Adipocyte (in vitro differentiated cells): Measurements from ENCODE around the gene F10.
A peak's percentile ranks its signal among the peaks of the same experiment; 100 is the strongest.

Source experiments
- DNase-seq: peaks from one replicate; pipeline ENCODE4 v3.0.0-alpha.2; 2015; ENCODE audit warnings: low read depth
- H3K27me3 ChIP-seq: replicated peaks from 2 replicates; pipeline ENCODE4 v1.7.0; 2013; ENCODE audit warnings: mild to moderate bottlenecking, low read length, moderate library complexity; ENCODE audit not compliant: control insufficient read depth, insufficient read depth
- H3K36me3 ChIP-seq: 2 replicates; pipeline ENCODE4 v1.7.0; 2013; ENCODE audit warnings: low read length, mild to moderate bottlenecking, moderate library complexity; ENCODE audit not compliant: control insufficient read depth, insufficient read depth, severe bottlenecking
- H3K4me1 ChIP-seq: 2 replicates; pipeline ENCODE4 v1.7.0; 2013; ENCODE audit warnings: mild to moderate bottlenecking, low read length, moderate library complexity; ENCODE audit not compliant: control insufficient read depth, insufficient read depth
- H3K4me3 ChIP-seq: 2 replicates; pipeline ENCODE4 v1.7.0; 2013; ENCODE audit warnings: mild to moderate bottlenecking, low read length, moderate library complexity
- H3K9ac ChIP-seq: 2 replicates; pipeline ENCODE4 v1.7.0; 2013; ENCODE audit warnings: mild to moderate bottlenecking, low read length, moderate library complexity
- H3K9me3 ChIP-seq: 2 replicates; pipeline ENCODE4 v1.7.0; 2013; ENCODE audit warnings: mild to moderate bottlenecking, low read length, moderate library complexity; ENCODE audit not compliant: control insufficient read depth

F10 gene

DNA sequence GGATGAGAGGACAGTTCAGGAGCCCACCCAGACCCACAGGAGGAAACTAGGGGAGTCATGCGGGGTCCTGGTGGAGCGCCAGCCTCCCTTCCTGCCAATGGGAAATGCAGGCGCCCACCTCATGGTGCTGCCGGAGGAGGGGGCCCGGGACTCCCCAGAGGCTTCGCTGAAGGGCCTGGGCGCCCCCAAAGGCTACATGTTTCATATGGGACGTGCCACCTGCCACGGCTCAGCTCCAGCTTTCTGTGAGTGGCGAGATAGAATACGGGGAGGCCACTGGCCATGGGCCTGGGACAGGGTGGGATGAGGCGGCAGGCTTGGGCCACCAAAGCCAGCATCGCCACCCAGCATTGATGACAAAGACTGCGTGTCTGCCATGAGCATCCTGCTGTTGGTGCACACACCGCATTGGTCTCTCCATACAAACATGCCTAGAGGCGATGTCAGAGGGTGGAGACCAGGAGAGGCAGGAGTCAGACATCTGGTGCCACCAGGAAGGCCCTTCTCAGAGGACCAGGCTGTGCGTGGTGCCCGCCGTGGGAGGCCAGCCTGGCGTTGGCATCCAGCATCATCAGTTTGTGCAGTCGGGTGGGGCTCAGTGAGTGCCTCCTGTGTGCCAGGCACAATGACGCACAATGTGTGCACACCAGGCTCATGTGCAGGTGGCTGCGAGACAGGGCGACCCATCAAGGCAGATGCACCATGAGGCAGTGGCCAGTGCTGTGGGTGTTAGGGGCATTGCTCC is 1.2 kb upstream of the F10 start:
- H3K9ac ChIP-seq, result no peak overlapping the region
- no peak overlapping the region for H3K4me3 ChIP-seq
- no peak for DNase-seq

DNA sequence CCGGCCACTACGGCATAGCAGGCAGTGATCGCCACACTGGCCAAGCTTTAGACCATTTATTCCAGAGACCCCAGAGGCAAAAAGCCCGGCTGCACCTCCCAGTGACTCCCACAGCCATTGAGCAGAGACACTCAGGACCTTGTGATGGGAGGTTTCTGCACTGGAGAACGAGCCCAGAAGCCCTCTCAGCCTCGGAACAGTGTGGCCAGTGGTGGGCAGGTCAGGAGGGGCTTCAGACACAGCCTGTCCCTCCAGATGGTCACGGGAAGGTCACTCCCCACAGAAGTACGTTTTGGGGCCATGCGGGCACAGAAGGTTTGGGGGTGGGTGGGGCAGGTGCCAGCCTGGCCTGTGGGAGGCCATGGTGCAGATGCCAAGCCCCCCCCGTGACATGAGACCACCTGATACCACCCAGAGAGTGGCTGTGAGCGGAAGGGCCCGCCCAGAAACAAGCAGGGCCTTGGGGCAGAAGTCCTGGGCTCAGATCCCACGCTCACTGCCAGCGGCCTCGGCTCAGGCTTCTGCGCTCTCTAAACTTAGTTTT is 599 bp upstream of the F10 start:
- H3K4me3 ChIP-seq, result peak overlapping the region; percentile 53
- H3K9me3 ChIP-seq, result no peaks in the 10 kb centered on the region
- no peaks in the 10 kb centered on the region for H3K36me3 ChIP-seq
- peak overlapping the region; percentile 52 for H3K9ac ChIP-seq
- H3K27me3 ChIP-seq, result peaks cover 22% of the 10 kb centered on the region
- DNase-seq, result no peak
- H3K4me1 ChIP-seq, result peaks cover 10% of the 10 kb centered on the region

More for the DNA sequence above, 1.2 kb upstream of the F10 start:
- Histone ChIP-seq H3K9me3 (no peaks in the 10 kb centered on the region), H3K36me3 (no peaks in the 10 kb centered on the region), H3K4me1 (peaks cover 10% of the 10 kb centered on the region), H3K27me3 (peaks cover 22% of the 10 kb centered on the region)

- Histone ChIP-seq H3K27me3 (peaks cover 14% of the 10 kb centered on the region), H3K4me1 (peaks cover 10% of the 10 kb centered on the region), H3K4me3 (peak overlapping the region; percentile 53), H3K36me3 (no peaks in the 10 kb centered on the region), H3K9ac (peak overlapping the region; percentile 7), H3K9me3 (no peaks in the 10 kb centered on the region)
- DNase-seq, result no peak
Measured at GRCh38 chr13:113123226-113124201, 915 bp downstream of the F10 start.

- peaks cover 6% of the 10 kb centered on the region for H3K27me3 ChIP-seq
- peaks cover 10% of the 10 kb centered on the region for H3K4me1 ChIP-seq
- H3K36me3 ChIP-seq, result no peaks in the 10 kb centered on the region
- no peaks in the 10 kb centered on the region for H3K9me3 ChIP-seq
- H3K9ac ChIP-seq, result no peak overlapping the region
- H3K4me3 ChIP-seq, result no peak overlapping the region
- DNase-seq, result no peak
Measured at GRCh38 chr13:113124211-113124970, 1.8 kb downstream of the F10 start.

DNA sequence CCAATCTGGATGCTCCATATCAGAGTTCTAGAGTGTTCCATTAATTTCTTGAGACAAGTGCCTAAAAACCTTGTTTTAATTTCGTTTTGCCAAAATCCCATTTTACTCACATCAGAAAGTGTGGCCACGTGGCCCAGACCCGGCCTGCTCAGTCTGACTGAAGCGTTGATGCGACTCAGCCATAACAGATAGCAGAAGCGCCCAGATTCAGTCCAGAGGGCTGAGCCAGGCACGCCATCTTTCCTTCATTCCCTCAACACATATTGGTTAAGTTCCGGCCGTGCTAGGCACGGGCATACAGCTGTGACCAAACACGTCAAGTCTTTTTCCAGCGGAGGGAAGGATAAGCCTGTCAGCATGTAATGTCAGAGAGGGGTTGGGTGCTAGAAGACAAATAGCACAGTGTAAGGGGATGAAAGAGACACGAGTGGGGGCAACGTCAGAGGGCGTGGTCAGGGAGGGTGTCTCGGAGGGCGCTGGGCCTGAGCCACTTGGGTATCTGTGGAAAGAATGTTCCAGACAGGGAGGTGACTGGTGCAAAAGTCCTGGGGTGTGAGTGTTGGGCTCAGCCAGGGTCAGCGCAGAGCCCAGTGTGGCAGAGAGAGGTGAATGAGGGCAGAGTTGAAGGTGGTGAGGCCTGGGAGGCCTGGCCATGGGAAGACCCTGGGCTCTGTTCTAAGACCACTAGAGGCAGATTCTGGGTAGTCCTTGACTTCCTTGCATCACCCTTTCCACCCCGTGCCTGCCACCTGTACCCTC is 3.1 kb downstream of the F10 start:
- peaks cover 10% of the 10 kb centered on the region for H3K4me1 ChIP-seq
- no peaks in the 10 kb centered on the region for H3K27me3 ChIP-seq
- H3K4me3 ChIP-seq, result no peak overlapping the region
- no peak overlapping the region for H3K9ac ChIP-seq
- no peaks in the 10 kb centered on the region for H3K36me3 ChIP-seq
- H3K9me3 ChIP-seq, result no peaks in the 10 kb centered on the region
- DNase-seq, result no peak

DNA sequence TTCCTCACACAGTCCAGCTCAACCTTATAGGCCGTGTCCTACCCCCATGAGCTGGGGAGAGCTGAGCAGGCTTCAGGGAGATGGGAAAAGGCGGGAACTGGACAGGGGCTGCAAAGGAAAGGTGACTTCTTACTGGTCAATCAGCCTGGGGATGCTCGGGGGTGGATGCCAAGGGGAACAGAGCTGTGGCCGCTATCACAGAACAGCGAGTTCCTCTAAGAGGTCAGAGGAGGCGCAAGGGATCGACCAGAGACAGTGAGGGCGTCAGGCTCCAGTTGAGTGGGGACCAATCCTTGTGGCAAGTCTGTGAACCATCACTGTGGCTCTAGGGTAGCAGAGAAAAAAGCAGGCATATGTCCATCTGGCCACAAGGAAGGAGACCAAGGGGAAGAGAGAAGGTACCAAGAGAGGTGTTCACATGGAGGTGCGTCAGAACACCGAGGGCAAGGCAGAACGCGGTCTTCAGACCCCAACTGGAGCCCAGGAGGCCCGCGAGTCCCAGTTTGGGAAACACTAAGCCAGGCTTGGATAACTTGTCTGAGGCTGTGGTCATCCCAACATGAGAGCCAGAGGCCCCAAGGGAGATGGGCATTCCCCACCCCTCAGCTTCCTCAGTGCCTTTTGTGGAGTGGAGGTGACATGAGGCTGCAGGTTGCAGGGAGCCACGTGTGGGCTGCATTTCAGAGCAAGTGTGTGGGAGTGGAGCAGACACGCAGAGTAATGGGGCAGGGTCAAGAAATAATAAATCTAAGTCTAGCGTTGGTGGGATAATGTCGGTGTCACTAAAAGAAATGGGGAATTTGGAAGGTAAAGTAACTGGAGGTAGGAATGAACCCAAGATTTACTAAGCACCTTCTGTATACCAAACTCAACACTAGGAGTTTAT is 3.9 kb downstream of the F10 start:
- H3K4me1 ChIP-seq, result peaks cover 10% of the 10 kb centered on the region

GRCh38 chr13:113129480-113129879 is 6.9 kb downstream of the F10 start:
- DNase-seq, result no peak
- no peaks in the 10 kb centered on the region for H3K36me3 ChIP-seq
- H3K4me1 ChIP-seq, result no peaks in the 10 kb centered on the region
- H3K27me3 ChIP-seq, result no peaks in the 10 kb centered on the region
- H3K9ac ChIP-seq, result no peak overlapping the region
- no peaks in the 10 kb centered on the region for H3K9me3 ChIP-seq
- no peak overlapping the region for H3K4me3 ChIP-seq

More for the DNA sequence above, 3.9 kb downstream of the F10 start:
- H3K9me3 ChIP-seq, result no peaks in the 10 kb centered on the region
- H3K4me3 ChIP-seq, result no peak overlapping the region
- no peaks in the 10 kb centered on the region for H3K27me3 ChIP-seq
- H3K36me3 ChIP-seq, result no peaks in the 10 kb centered on the region
- no peak overlapping the region for H3K9ac ChIP-seq
- DNase-seq, result no peak

DNA sequence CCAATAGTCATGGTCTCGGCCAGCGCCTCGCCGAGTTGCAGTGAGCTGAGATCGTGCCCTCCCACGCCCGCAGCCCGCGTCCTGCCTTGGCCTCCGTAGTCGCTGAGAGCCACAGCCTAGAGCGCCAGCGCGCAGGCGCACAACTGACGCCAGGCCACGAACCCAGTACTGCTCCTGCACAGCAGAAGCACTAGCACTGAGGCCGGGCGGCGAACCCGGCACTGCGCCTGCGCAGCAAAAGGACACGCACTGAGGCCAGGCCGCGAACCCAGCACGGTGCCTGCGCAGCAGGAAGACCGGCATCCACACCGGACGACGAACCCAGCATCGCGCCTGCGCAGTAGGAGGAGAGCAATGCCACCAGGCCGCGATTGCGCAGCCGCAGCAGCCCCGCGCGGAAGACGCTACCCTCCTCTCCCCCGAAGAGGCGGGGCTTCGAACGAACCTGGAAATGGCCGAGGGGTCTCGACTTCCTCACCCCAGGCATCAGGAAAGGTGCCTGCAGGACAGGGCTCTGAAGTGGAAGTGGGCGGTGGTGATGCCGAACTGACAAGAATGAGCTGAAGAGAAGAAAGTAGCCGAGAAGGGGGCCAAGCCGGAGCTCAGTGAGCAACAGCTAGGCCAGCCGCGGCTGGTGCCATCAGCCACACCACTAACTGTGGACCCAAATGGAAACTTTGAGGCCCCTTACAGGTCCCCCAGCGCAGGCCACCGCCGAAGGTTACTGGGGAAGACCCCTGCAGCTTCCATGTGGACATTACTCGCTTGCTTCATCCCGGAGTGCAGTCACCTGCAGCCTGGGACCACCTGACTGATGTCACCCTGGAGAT is 7.5 kb downstream of the F10 start:
- Histone ChIP-seq H3K27me3 (no peaks in the 10 kb centered on the region), H3K4me3 (no peak overlapping the region), H3K9ac (no peak overlapping the region), H3K36me3 (no peaks in the 10 kb centered on the region), H3K9me3 (no peaks in the 10 kb centered on the region), H3K4me1 (no peaks in the 10 kb centered on the region)
- DNase-seq, result no peak

DNA sequence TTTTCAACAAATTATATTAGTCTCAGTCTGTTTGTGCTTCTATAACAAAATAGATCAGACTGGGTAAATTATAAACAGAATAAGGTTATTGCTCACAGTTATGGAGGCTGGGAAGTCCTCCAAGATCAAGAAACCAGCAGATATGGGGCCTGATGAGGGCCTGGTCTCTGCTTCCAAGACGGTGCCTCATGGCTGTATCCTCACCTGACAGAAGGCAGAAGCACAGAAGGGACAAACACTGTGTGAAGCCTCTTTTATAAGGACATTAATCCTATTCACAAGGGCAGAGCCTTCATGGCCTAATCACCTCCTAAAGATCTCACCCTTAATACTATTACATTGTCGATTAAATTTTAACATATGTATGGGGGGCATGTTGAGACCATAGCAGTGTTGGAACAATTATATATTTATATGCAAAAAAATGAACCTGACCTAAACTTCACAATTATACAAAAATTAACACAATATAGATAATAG is 12.7 kb downstream of the F10 start:
- Histone ChIP-seq H3K4me1 (no peaks in the 10 kb centered on the region), H3K4me3 (no peak overlapping the region), H3K9me3 (no peaks in the 10 kb centered on the region), H3K36me3 (no peaks in the 10 kb centered on the region), H3K27me3 (no peaks in the 10 kb centered on the region), H3K9ac (no peak overlapping the region)
- no peak for DNase-seq
